A673 (cell line): Measurements from ENCODE around the gene ITGB8.

Experiments used
- CTCF ChIP-seq: fragments of 300-800, 200-600 bp; sonication (generic); conservative IDR thresholded peaks from 2 replicates; pipeline ENCODE4 v1.5.1; 2017; ENCODE audit warnings: low read depth, mild to moderate bottlenecking, antibody characterized with exemption, low read length, moderate library complexity, mixed read lengths
- EZH2 ChIP-seq: fragments of 200-600 bp; sonication (generic); IDR thresholded peaks from 2 replicates; pipeline ENCODE4 v1.6.1; 2017; ENCODE audit warnings: borderline replicate concordance, low read depth, mild to moderate bottlenecking, mixed read lengths, antibody characterized with exemption, low read length; ENCODE audit not compliant: poor library complexity, severe bottlenecking

GRCh38 chr7:20318933-20319332 lies 11.8 kb upstream of the ITGB8 start:
- TF ChIP-seq CTCF (no peak), EZH2 (no peak)
